ENCODE measurements around the gene EHBP1. TPM values are rescaled to one million over a fixed set of nuclear protein-coding genes. Genes with fewer than 3 reads are reported as not detected.

EHBP1 gene
- polyA plus RNA-seq, 1 of the 3 experiments (the other 2 are of a cell fraction) = 62.7 TPM

DNA sequence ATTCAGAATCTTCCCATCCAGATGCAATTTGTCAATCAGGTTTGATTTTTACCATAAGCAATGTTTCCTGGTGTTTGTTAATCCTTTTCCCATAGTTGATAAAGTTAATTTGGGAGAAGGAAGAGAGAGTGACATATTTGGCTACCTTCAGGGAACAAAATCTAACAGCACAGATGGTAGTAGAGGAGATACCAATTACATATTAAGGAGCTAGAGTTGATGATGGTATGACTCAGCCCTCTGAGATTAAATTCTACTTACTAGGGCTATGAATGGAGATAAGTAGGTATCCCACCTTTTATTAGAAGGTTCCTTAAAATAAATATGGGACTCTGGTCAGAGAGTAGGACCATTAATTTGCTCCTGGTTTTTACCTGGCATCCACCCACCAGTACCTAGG, 139.7 kb downstream of the EHBP1 start (continued):
- TF ChIP-seq, protein P1, sequence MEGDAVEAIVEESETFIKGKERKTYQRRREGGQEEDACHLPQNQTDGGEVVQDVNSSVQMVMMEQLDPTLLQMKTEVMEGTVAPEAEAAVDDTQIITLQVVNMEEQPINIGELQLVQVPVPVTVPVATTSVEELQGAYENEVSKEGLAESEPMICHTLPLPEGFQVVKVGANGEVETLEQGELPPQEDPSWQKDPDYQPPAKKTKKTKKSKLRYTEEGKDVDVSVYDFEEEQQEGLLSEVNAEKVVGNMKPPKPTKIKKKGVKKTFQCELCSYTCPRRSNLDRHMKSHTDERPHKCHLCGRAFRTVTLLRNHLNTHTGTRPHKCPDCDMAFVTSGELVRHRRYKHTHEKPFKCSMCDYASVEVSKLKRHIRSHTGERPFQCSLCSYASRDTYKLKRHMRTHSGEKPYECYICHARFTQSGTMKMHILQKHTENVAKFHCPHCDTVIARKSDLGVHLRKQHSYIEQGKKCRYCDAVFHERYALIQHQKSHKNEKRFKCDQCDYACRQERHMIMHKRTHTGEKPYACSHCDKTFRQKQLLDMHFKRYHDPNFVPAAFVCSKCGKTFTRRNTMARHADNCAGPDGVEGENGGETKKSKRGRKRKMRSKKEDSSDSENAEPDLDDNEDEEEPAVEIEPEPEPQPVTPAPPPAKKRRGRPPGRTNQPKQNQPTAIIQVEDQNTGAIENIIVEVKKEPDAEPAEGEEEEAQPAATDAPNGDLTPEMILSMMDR (IDR thresholded peaks at IDR 0.05) = no peak
- no peak for TF ChIP-seq MXI1 (IDR thresholded peaks at IDR 0.05; ENCODE audit: low read depth, low read length)
- no peak for TF ChIP-seq RXRA (IDR thresholded peaks at IDR 0.05; ENCODE audit: borderline replicate concordance, low read depth)
- TF ChIP-seq FOXJ3 (CRISPR knock-in tag; IDR thresholded peaks at IDR 0.05) = no peak
- no peak for TF ChIP-seq YY1 (IDR thresholded peaks at IDR 0.05; ENCODE audit: low read depth)
- TF ChIP-seq POLR2AphosphoS5 (IDR thresholded peaks at IDR 0.05; ENCODE audit: low read depth, low read length) = no peak
- TF ChIP-seq CHD2 (IDR thresholded peaks at IDR 0.05; ENCODE audit: low read length, partially characterized antibody) = no peak

DNA sequence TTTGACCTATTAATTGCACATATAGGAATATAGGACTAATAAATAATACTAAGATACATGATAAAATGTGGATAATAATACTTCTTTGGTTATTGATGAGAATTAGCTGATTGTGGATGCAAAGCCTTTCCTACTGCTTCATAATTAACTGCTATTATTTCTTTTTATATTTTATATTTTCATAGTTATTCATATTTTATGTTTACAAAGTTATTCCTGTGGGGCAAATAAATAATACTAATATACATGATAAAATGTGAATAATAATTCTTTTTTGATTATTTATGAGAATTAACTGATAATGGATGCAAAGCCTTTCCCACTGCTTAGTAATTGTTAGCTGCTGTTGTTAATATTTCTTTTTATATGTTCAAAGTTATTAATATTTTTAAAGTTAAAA, 146.7 kb downstream of the EHBP1 start:
- DNase-seq = no peak
- TF ChIP-seq NFIC (IDR thresholded peaks at IDR 0.05; ENCODE audit: borderline replicate concordance) (no peak), RFX5 (IDR thresholded peaks at IDR 0.05; ENCODE audit: low read length) (no peak), JUND (IDR thresholded peaks at IDR 0.05) (no peak), EP300 (IDR thresholded peaks at IDR 0.05; ENCODE audit: borderline replicate concordance in 1 of 2, low read depth in 1 of 2, low read length in 1 of 2) (no peak), FOSL2 (IDR thresholded peaks at IDR 0.05; ENCODE audit: borderline replicate concordance, low read depth) (no peak), TEAD4 (IDR thresholded peaks at IDR 0.05; ENCODE audit: borderline replicate concordance, insufficient read depth) (no peak), MXI1 (IDR thresholded peaks at IDR 0.05; ENCODE audit: low read depth, low read length) (no peak), SIN3A (IDR thresholded peaks at IDR 0.05; ENCODE audit: borderline replicate concordance, low read depth, low read length) (no peak), YY1 (IDR thresholded peaks at IDR 0.05; ENCODE audit: low read depth) (no peak), FOXM1 (IDR thresholded peaks at IDR 0.05; ENCODE audit: low read depth) (no peak)
- Histone ChIP-seq H3K9me3 (no peaks in the 10 kb centered on the region), H3F3A (replicated peaks; ENCODE audit: insufficient read depth) (no peaks in the 10 kb centered on the region), H2AFZ (ENCODE audit: low read depth) (no peak overlapping the region), H4K20me1 (ENCODE audit: insufficient read depth) (no peaks in the 10 kb centered on the region), H3K36me3 (replicated peaks in 1 of 2; ENCODE audit: control insufficient read depth in 1 of 2, insufficient read depth in 2 of 2, low read length in 1 of 2) (peaks cover 27 to 46% of the 10 kb centered on the region in 2 experiments), H3K9me2 (no peaks in the 10 kb centered on the region), H3K27ac (ENCODE audit: low read depth in 2 of 2, low read length in 1 of 2) (no peak overlapping the region), H3K9ac (no peak overlapping the region), H3K4me3 (ENCODE audit: low read depth in 2 of 2, low read length in 1 of 2) (no peak overlapping the region), H3K79me2 (ENCODE audit: insufficient read depth) (no peaks in the 10 kb centered on the region), H3K4me2 (no peak overlapping the region), H3K27me3 (ENCODE audit: insufficient read depth) (no peaks in the 10 kb centered on the region), H3K4me1 (ENCODE audit: control insufficient read depth in 1 of 2, insufficient read depth in 2 of 2, low read depth in 1 of 2, low read length in 1 of 2) (no peaks in the 10 kb centered on the region)
- ChIA-PET CTCF (no interaction called here), POLR2A (no interaction called here)
